HEK293T (cell line): ENCODE results near the gene CYP19A1.

Experiments
- CTCF ChIA-PET: fragments of 350-600 bp; formaldehyde crosslinking; extraction: SDS; loops from one replicate; lab custom pipeline; 2021; ENCODE audit warnings: antibody characterized with exemption, inconsistent platforms; lab: Yijun Ruan, JAX
- POLR2A ChIA-PET: fragments of 350-600 bp; formaldehyde crosslinking; extraction: SDS; loops from one replicate; lab custom pipeline; 2020; ENCODE audit warnings: antibody characterized with exemption, inconsistent platforms; lab: Yijun Ruan, JAX
- DNase-seq: peaks from one replicate; pipeline ENCODE4 v3.0.0; 2012; ENCODE audit warnings: mixed read lengths; ENCODE audit errors: extremely low spot score
- ARNT ChIP-seq: fragments of 450-650 bp; IDR thresholded peaks from 2 replicates; pipeline ENCODE4 v1.6.1; 2017; ENCODE audit warnings: mild to moderate bottlenecking
- BHLHE40 ChIP-seq: fragments of 450-650 bp; IDR thresholded peaks from 2 replicates; pipeline ENCODE4 v1.6.1; 2016; ENCODE audit warnings: mild to moderate bottlenecking, moderate library complexity, borderline replicate concordance
- CTBP1 ChIP-seq: fragments of 450-650 bp; IDR thresholded peaks from 2 replicates; pipeline ENCODE4 v1.6.1; 2016; ENCODE audit warnings: borderline replicate concordance
- ELF4 ChIP-seq: fragments of 450-650 bp; IDR thresholded peaks from 2 replicates; pipeline ENCODE4 v1.6.1; 2017; ENCODE audit warnings: antibody characterized with exemption
- FOXA1 ChIP-seq: fragments of 450-650 bp; IDR thresholded peaks from 2 replicates; pipeline ENCODE4 v1.6.1; 2016; ENCODE audit warnings: mild to moderate bottlenecking
- FOXK2 ChIP-seq: fragments of 450-650 bp; IDR thresholded peaks from 2 replicates; pipeline ENCODE4 v1.6.1; 2016; ENCODE audit warnings: mild to moderate bottlenecking
- FOXM1 ChIP-seq: fragments of 450-650 bp; IDR thresholded peaks from 2 replicates; pipeline ENCODE4 v1.6.1; 2017; ENCODE audit warnings: mild to moderate bottlenecking, borderline replicate concordance
- HDGF ChIP-seq: fragments of 450-650 bp; IDR thresholded peaks from 2 replicates; pipeline ENCODE4 v1.6.1; 2017; ENCODE audit warnings: antibody characterized with exemption, borderline replicate concordance
- L3MBTL2 ChIP-seq: fragments of 450-650 bp; conservative IDR thresholded peaks from 2 replicates; pipeline ENCODE4 v1.6.1; 2016; ENCODE audit warnings: mild to moderate bottlenecking
- LEF1 ChIP-seq: fragments of 450-650 bp; IDR thresholded peaks from 2 replicates; pipeline ENCODE4 v1.6.1; 2017; ENCODE audit warnings: mild to moderate bottlenecking, borderline replicate concordance
- NFRKB ChIP-seq: fragments of 450-650 bp; IDR thresholded peaks from 2 replicates; pipeline ENCODE4 v1.6.1; 2016; ENCODE audit warnings: mild to moderate bottlenecking, moderate library complexity
- SP1 ChIP-seq: fragments of 450-650 bp; IDR thresholded peaks from 2 replicates; pipeline ENCODE4 v1.6.1; 2017
- SUZ12 ChIP-seq: fragments of 450-650 bp; IDR thresholded peaks from 2 replicates; pipeline ENCODE4 v1.6.1; 2016; ENCODE audit warnings: mild to moderate bottlenecking
- TARDBP ChIP-seq: fragments of 450-650 bp; IDR thresholded peaks from 2 replicates; pipeline ENCODE4 v1.6.1; 2016
- ZNF384 ChIP-seq: fragments of 450-650 bp; IDR thresholded peaks from 2 replicates; pipeline ENCODE4 v1.6.1; 2016
- TF ChIP-seq, protein P1 (sequence below): fragments of 450-650 bp; IDR thresholded peaks from 2 replicates; pipeline ENCODE4 v1.6.1; 2016

Gene CYP19A1

DNA sequence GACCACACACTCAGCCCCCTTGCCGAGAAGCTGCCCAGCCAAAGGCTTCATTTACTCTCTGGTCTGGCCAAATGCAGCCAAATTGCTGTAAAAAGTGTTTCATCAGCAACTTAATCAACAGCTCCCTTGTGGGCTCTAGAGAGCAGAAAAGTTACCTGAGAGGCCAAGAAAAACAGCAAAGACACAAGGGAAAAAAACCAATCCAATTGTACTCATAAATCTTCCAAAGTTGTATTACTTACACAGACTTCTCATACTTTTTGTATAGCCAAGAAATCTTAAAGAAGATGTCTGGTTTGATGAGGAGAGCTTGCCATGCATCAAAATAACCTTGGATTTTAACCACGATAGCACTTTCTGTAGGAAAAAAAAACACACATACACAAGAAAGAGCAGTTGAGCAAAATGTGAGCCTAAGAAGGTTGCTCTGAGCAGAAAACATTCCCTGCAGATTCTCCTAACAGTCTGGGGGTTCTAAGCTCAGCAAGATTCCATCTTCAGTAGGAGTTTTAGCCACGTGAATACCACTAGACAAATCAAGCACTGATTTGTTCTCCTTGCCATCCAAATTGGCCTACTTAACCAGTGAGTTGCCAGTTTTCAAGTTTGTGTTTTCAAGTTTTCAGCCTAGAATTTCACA lies 120.0 kb downstream of the CYP19A1 start:
- CTCF ChIA-PET, result interaction anchor here (0.9 kb wide), 1 partner anchor 26 kb away, joined by 3 read pairs; no protein-coding TSS in a partner anchor
- no peak for DNase-seq
- TF ChIP-seq LEF1, result no peak
- TF ChIP-seq HDGF, result no peak
- TF ChIP-seq L3MBTL2, result no peak
- no peak for TF ChIP-seq CTBP1
- TF ChIP-seq ELF4, result no peak
- TF ChIP-seq FOXA1, result no peak
- TF ChIP-seq TARDBP, result no peak
- TF ChIP-seq BHLHE40, result no peak
- TF ChIP-seq, protein P1, sequence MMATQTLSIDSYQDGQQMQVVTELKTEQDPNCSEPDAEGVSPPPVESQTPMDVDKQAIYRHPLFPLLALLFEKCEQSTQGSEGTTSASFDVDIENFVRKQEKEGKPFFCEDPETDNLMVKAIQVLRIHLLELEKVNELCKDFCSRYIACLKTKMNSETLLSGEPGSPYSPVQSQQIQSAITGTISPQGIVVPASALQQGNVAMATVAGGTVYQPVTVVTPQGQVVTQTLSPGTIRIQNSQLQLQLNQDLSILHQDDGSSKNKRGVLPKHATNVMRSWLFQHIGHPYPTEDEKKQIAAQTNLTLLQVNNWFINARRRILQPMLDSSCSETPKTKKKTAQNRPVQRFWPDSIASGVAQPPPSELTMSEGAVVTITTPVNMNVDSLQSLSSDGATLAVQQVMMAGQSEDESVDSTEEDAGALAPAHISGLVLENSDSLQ, result no peak
- TF ChIP-seq FOXM1, result no peak
- TF ChIP-seq SP1, result no peak
- no peak for TF ChIP-seq SUZ12
- no peak for TF ChIP-seq NFRKB
- TF ChIP-seq FOXK2, result no peak
- no peak for TF ChIP-seq ZNF384
- TF ChIP-seq ARNT, result no peak
- POLR2A ChIA-PET, result no interaction called here

DNA sequence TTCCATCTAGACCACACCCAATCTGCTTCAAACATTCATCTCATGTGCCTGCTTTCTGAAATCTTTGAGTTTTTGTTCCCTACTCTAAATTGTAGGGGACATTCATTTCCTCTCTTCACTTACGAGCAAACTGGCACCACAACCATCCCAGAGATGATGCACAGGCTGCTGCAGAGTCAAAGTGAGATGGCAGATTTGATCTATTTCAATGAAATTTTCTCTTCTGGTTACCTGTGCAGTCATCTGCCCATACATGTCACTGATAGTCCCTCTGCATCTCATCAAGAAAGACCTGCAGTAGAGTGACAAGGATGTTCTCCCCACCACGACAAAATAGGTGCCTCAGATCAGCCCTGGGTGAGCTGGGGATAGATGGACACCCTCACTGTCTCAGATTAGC lies 125.5 kb downstream of the CYP19A1 start:
- POLR2A ChIA-PET, result no interaction called here
- TF ChIP-seq HDGF (no peak), BHLHE40 (no peak), L3MBTL2 (no peak), SP1 (no peak), NFRKB (no peak)
- TF ChIP-seq, protein P1, result no peak
- DNase-seq, result no peak
- CTCF ChIA-PET, result no interaction called here

DNA sequence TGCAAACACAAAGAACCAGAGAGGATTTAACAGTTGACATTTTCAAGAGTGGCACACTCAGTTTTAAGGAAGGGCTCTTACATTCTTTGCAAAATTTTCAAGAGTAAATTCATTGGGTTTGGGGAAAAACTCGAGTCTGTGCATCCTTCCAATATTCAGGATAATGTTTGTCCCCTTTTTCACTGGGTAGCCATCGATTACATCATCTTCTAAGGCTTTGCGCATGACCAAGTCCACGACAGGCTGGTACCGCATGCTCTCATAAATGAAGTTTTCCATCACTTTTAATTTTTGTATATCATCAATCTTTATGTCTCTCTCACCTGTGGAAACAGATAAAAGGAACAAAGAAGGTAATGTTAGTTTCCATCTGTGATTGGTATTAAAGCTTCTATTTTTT lies 126.2 kb downstream of the CYP19A1 start:
- ChIA-PET POLR2A (no interaction called here), CTCF (no interaction called here)
- TF ChIP-seq, protein P1, result no peak
- TF ChIP-seq CTBP1 (no peak), FOXK2 (no peak), NFRKB (no peak), LEF1 (no peak), ZNF384 (no peak)
- no peak for DNase-seq

DNA sequence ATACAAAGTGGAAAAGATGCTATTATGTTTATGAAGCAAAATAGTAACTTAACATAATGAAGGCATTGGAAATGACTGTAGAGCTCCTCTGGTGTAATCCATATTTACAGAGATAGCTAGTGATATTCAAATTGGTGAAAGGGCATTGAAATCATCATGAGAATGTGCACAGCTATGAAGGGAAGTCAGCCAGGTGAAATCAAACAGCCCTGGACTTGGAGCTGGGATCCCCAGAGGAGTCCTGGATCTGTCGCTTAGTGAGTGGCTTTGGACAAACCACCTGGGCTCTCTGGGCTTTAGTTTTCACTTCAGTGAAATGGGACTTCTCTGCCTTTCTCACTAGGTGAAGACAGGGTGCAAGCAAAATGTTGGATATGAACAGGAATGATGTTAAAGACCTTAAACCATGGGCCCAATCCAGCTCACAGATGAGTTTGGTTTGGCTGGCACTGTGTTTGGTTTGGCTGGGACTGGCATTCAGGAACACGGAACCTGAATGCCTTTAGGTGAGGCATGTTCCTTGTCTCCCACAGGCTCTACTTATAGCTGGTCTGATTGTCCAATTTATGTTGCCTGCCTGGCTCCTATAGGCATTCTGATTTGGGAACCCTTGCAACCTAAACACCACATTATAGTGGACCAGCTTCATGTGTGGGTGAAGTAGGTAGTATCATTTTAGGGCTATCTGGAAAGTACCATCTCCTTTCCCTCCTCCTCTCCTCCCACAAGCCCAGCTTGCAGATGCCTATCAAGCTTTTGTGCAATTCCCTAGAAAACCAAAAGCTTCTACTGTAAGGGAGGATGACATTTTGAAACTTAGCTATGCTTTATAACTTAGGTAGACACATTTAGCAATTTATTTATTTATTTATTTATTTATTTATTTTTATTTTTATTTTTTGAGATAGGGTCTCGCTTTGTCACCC lies 133.1 kb downstream of the CYP19A1 start:
- TF ChIP-seq LEF1 (no peak), BHLHE40 (no peak), NFRKB (no peak), ARNT (no peak), L3MBTL2 (no peak), ELF4 (no peak), SP1 (no peak), FOXA1 (no peak), SUZ12 (no peak), CTBP1 (no peak), TARDBP (no peak), FOXK2 (no peak), FOXM1 (no peak), ZNF384 (no peak)
- TF ChIP-seq, protein P1, result no peak
- ChIA-PET POLR2A (no interaction called here), CTCF (interaction anchor here (0.9 kb wide), 1 partner anchor 13 kb away, joined by 4 read pairs; no protein-coding TSS in a partner anchor)
- DNase-seq, result no peak

DNA sequence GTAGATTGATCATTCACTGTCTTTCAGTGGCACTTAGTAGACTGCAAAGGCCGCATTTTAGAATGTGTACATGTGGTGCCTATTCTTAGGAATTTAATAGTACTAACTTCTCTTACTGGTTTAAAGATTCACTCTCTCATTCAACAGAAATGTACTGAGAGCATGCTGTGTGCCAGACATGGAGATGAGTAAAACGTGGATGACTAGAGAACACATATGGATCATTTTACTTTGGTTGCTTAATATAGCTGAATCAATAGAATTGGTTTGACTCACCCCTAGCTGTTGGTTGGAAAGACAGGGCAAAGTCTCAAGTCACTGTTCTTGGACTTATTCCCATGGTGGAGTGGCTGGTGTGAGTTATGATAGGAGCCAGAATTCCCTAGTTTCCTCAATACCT lies 134.6 kb downstream of the CYP19A1 start:
- TF ChIP-seq, protein P1, result no peak
- TF ChIP-seq BHLHE40, result no peak
- no peak for TF ChIP-seq SP1
- no peak for TF ChIP-seq L3MBTL2
- TF ChIP-seq CTBP1, result no peak
- no peak for TF ChIP-seq ELF4
- no peak for TF ChIP-seq HDGF
- no peak for TF ChIP-seq FOXM1
- no peak for TF ChIP-seq FOXA1
- TF ChIP-seq ARNT, result no peak
- CTCF ChIA-PET, result no interaction called here
- no peak for DNase-seq
- POLR2A ChIA-PET, result no interaction called here
